PC-3 (cell line): ENCODE data around the gene CMPK1. TPM values are rescaled to one million over a fixed set of nuclear protein-coding genes. Genes with fewer than 3 reads are reported as not detected.
A peak's percentile ranks its signal among the peaks of the same experiment; 100 is the strongest.

Experiments used
- ATAC-seq: fragments of 200-7000 bp; cut with Tn5 transposase; 2 replicates; pipeline ENCODE4 v1.9.1; 2020; ENCODE audit warnings: mild to moderate bottlenecking, moderate library complexity
- BruUV-seq: library from RNA; stranded (reverse); fragments of 400-500 nt; replicated peaks from 2 replicates; lab custom pipeline; 2021; lab: Mats Ljungman, UMichigan
- CTCF ChIA-PET: fragments of 300-600 bp; sonication (Branson Sonifier 250); formaldehyde crosslinking; loops from one replicate; lab custom pipeline; 2022; ENCODE audit warnings: antibody characterized with exemption; lab: Charles Lee
- POLR2A ChIA-PET: fragments of 300-600 bp; sonication (Branson Sonifier 250); formaldehyde crosslinking; loops from one replicate; lab custom pipeline; 2022; ENCODE audit warnings: antibody characterized with exemption; ENCODE audit not compliant: unreplicated experiment; lab: Charles Lee
- DNase-seq: peaks from one replicate; pipeline ENCODE4 v3.0.0-alpha.2; 2015
- H2AFZ ChIP-seq: fragments of 300-600 bp; sonication (generic); 2 replicates; pipeline ENCODE4 v1.6.0; 2016; ENCODE audit warnings: antibody characterized with exemption, low read length
- H3F3A ChIP-seq: fragments of 300-600 bp; sonication (generic); one replicate; pipeline ENCODE4 v1.6.0; 2017; ENCODE audit warnings: antibody characterized with exemption, low read length, control low read depth, mild to moderate bottlenecking; ENCODE audit not compliant: unreplicated experiment
- H3K27ac ChIP-seq: fragments of 300-600 bp; sonication (generic); 2 replicates; pipeline ENCODE4 v1.5.1; 2016; ENCODE audit warnings: mild to moderate bottlenecking, low read length
- H3K27me3 ChIP-seq: fragments of 300-600 bp; sonication (generic); 2 replicates; pipeline ENCODE4 v1.6.1; 2016; ENCODE audit warnings: low read length, mixed read lengths
- H3K36me3 ChIP-seq: fragments of 300-600 bp; sonication (generic); 2 replicates; pipeline ENCODE4 v1.6.1; 2016; ENCODE audit warnings: low read depth, mixed run types, low read length, mixed read lengths
- H3K4me1 ChIP-seq: fragments of 300-600 bp; sonication (generic); 2 replicates; pipeline ENCODE4 v1.5.1; 2016; ENCODE audit warnings: low read length; ENCODE audit not compliant: insufficient read depth
- H3K4me2 ChIP-seq: fragments of 300-600 bp; sonication (generic); 2 replicates; pipeline ENCODE4 v1.6.0; 2016; ENCODE audit warnings: low read length
- H3K4me3 ChIP-seq: fragments of 300-600 bp; sonication (generic); 2 replicates; pipeline ENCODE4 v1.5.1; 2016; ENCODE audit warnings: mild to moderate bottlenecking, low read length, mixed read lengths
- H3K79me2 ChIP-seq: fragments of 300-600 bp; sonication (generic); 2 replicates; pipeline ENCODE4 v1.6.1; 2017; ENCODE audit warnings: low read length, mixed read lengths
- H3K9ac ChIP-seq: fragments of 300-600 bp; sonication (generic); 2 replicates; pipeline ENCODE4 v1.6.0; 2016; ENCODE audit warnings: mild to moderate bottlenecking, low read length
- H3K9me2 ChIP-seq: fragments of 300-600 bp; sonication (generic); replicated peaks from 2 replicates; pipeline ENCODE4 v1.6.1; 2016; ENCODE audit warnings: mixed run types, low read length, mixed read lengths
- H3K9me3 ChIP-seq: fragments of 300-600 bp; sonication (generic); 2 replicates; pipeline ENCODE4 v1.6.1; 2016; ENCODE audit warnings: low read length, mixed read lengths
- H4K20me1 ChIP-seq: fragments of 300-600 bp; sonication (generic); 2 replicates; pipeline ENCODE4 v1.6.1; 2016; ENCODE audit warnings: low read length, mixed read lengths
- CTCF ChIP-seq: fragments of 300-600 bp; sonication (generic); conservative IDR thresholded peaks from 2 replicates; pipeline ENCODE4 v1.5.1; 2017; ENCODE audit warnings: antibody characterized with exemption, low read depth, mild to moderate bottlenecking, low read length
- EZH2 ChIP-seq: fragments of 300-600 bp; sonication (generic); IDR thresholded peaks from one replicate; pipeline ENCODE4 v1.6.1; 2017; ENCODE audit warnings: antibody characterized with exemption, mild to moderate bottlenecking, low read length; ENCODE audit not compliant: unreplicated experiment
- EZH2phosphoT487 ChIP-seq: fragments of 300-600 bp; sonication (generic); IDR thresholded peaks from 2 replicates; pipeline ENCODE4 v1.6.1; 2018; ENCODE audit warnings: mild to moderate bottlenecking, antibody characterized with exemption, low read length, borderline replicate concordance
- intact Hi-C: fragments of 100-400 bp; cut with micrococcal nuclease; formaldehyde crosslinking; loops from 2 replicates; pipeline ENCODE4 v1.9.0; 2023
- total RNA-seq: library from RNA; depleted of rRNA; stranded (reverse); fragments of >200 nt; gene quantifications from 2 replicates; pipeline ENCODE4 v1.2.3, GENCODE V29; 2014

The CMPK1 gene
- total RNA-seq, 1 experiment from 2014 or later: 86.2 TPM

- H3K9me2 ChIP-seq: no peaks in the 10 kb centered on the region
- no peaks in the 10 kb centered on the region for H3K79me2 ChIP-seq
- ChIA-PET CTCF (interaction anchor here (0.9 kb wide), 1 partner anchor 12 kb away, joined by 3 read pairs; the partner anchor contains the start of gene STIL), POLR2A (no interaction called here)
- H3K4me1 ChIP-seq: no peaks in the 10 kb centered on the region
- no TSS peak for BruUV-seq
- H3K9me3 ChIP-seq: no peaks in the 10 kb centered on the region
- ATAC-seq: peak; percentile 56
- H4K20me1 ChIP-seq: no peaks in the 10 kb centered on the region
- intact Hi-C loops: no loop called here
- no peaks in the 10 kb centered on the region for H3K36me3 ChIP-seq
- H2AFZ ChIP-seq: no peak overlapping the region
- peak; percentile 29 for DNase-seq
- no peak overlapping the region for H3K9ac ChIP-seq
- H3K4me2 ChIP-seq: no peak overlapping the region
- TF ChIP-seq EZH2phosphoT487 (no peak), CTCF (no peak), EZH2 (no peak)
- H3K27ac ChIP-seq: no peak overlapping the region
- no peak overlapping the region for H3K4me3 ChIP-seq
- H3K27me3 ChIP-seq: no peaks in the 10 kb centered on the region
- no peaks in the 10 kb centered on the region for H3F3A ChIP-seq
Measured at GRCh38 chr1:47325528-47325927, 8.1 kb upstream of the CMPK1 start.

DNA sequence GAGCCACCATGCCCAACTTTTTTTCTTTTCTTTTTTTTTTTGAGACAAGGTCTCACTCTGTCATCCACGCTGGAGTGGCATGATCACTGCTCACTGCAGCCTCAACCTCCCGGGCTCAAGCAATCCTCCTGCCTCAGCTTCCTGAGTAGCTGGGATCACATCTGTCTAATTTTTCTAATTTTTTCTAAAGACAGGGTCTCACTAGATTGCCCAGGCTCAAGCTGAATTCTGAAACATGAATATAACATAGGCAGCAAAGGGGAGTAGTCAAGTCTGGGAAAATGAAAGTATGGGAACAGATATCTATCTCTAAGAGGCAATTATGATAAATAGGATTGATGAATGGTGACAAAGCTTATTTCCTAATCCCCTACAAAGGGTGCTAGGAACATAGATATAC is 7.3 kb upstream of the CMPK1 start:
- POLR2A ChIA-PET: no interaction called here
- Histone ChIP-seq H3F3A (no peaks in the 10 kb centered on the region), H3K9me3 (no peaks in the 10 kb centered on the region), H3K9ac (no peak overlapping the region), H3K4me2 (no peak overlapping the region), H3K4me1 (no peaks in the 10 kb centered on the region), H4K20me1 (no peaks in the 10 kb centered on the region), H3K9me2 (no peaks in the 10 kb centered on the region), H3K36me3 (no peaks in the 10 kb centered on the region), H3K27ac (no peak overlapping the region), H3K4me3 (no peak overlapping the region), H3K79me2 (no peaks in the 10 kb centered on the region), H2AFZ (no peak overlapping the region), H3K27me3 (no peaks in the 10 kb centered on the region)
- no peak for TF ChIP-seq EZH2
- TF ChIP-seq EZH2phosphoT487: no peak
- TF ChIP-seq CTCF: no peak
- DNase-seq: no peak
- BruUV-seq: no TSS peak
- no peak for ATAC-seq
- intact Hi-C loops: no loop called here
- CTCF ChIA-PET: no interaction called here

DNA sequence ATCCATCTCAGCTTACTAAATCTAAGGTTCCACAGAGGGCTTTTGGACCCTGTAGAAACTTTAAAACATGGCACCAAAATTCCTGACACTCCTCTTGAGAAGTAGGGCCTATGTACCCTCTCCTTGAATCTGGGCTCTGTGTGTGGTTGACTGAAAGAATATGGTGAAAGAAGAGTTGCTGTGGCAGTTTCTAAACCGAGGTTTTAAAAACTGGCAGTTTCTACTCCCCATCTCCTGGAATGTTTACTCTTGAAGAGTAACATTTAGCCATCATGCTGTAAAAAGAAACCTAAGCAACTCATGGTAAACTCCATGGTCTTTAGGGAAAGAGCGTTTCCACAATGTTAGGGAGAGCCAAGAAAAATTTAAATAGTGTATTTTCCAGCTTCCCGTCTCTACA is 4.6 kb upstream of the CMPK1 start:
- Histone ChIP-seq H4K20me1 (no peaks in the 10 kb centered on the region), H3F3A (no peaks in the 10 kb centered on the region), H3K9me2 (no peaks in the 10 kb centered on the region), H3K36me3 (no peaks in the 10 kb centered on the region), H3K9me3 (no peaks in the 10 kb centered on the region), H3K9ac (no peak overlapping the region), H2AFZ (no peak overlapping the region), H3K27ac (no peak overlapping the region), H3K4me2 (no peak overlapping the region), H3K27me3 (no peaks in the 10 kb centered on the region), H3K79me2 (no peaks in the 10 kb centered on the region), H3K4me1 (peaks cover 11% of the 10 kb centered on the region), H3K4me3 (no peak overlapping the region)
- intact Hi-C loops: no loop called here
- POLR2A ChIA-PET: no interaction called here
- CTCF ChIA-PET: no interaction called here
- TF ChIP-seq EZH2phosphoT487 (no peak), CTCF (no peak), EZH2 (no peak)
- no peak for ATAC-seq
- DNase-seq: no peak
- no TSS peak for BruUV-seq
